Mesenchymal stem cell (in vitro differentiated cells and primary cell): Measurements from ENCODE around the gene UQCC5.

Experiments
- DNase-seq: peaks from one replicate; pipeline ENCODE4 v3.0.0-alpha.2; 2013
- H2AFZ ChIP-seq: one replicate; pipeline ENCODE4 v1.6.1; 2013; ENCODE audit warnings: low read depth, mild to moderate bottlenecking, control low read depth, inconsistent platforms, low read length, moderate library complexity
- H2AK5ac ChIP-seq: 2 replicates; pipeline ENCODE4 v1.6.1; 2013; ENCODE audit warnings: low read length, moderate library complexity, mild to moderate bottlenecking, inconsistent platforms; ENCODE audit not compliant: severe bottlenecking
- H2BK120ac ChIP-seq: one replicate; pipeline ENCODE4 v1.6.1; 2013; ENCODE audit warnings: low read depth, mild to moderate bottlenecking, inconsistent platforms, low read length, moderate library complexity
- H2BK12ac ChIP-seq, 2 experiments: one replicate each; pipeline ENCODE4 v1.6.1; 2013; ENCODE audit warnings: inconsistent platforms in 2 of 2, low read length in 2 of 2, mild to moderate bottlenecking in 2 of 2, moderate library complexity in 2 of 2, control low read depth in 1 of 2
- H2BK15ac ChIP-seq: one replicate; pipeline ENCODE4 v1.6.1; 2013; ENCODE audit warnings: mild to moderate bottlenecking, low read depth, inconsistent platforms; ENCODE audit not compliant: poor library complexity, severe bottlenecking
- H2BK5ac ChIP-seq: 2 replicates; pipeline ENCODE4 v1.6.1; 2013; ENCODE audit warnings: low read depth, mild to moderate bottlenecking, low read length, control low read depth, inconsistent platforms; ENCODE audit not compliant: poor library complexity, severe bottlenecking
- H3K14ac ChIP-seq, 2 experiments: one replicate each; pipeline ENCODE4 v1.6.1; 2013; ENCODE audit warnings: inconsistent platforms in 2 of 2, low read length in 2 of 2, control low read depth in 1 of 2, mild to moderate bottlenecking in 1 of 2, moderate library complexity in 1 of 2
- H3K18ac ChIP-seq, 2 experiments: one replicate each; pipeline ENCODE4 v1.6.1; 2013; ENCODE audit warnings: inconsistent platforms in 2 of 2, low read length in 2 of 2, control low read depth in 1 of 2, low read depth in 1 of 2, mild to moderate bottlenecking in 1 of 2
- H3K23ac ChIP-seq, 2 experiments: one replicate each; pipeline ENCODE4 v1.6.1; 2013; ENCODE audit warnings: inconsistent platforms in 2 of 2, low read length in 2 of 2, mild to moderate bottlenecking in 2 of 2, moderate library complexity in 2 of 2, control low read depth in 1 of 2
- H3K27ac ChIP-seq: 2 replicates; pipeline ENCODE4 v1.5.1; 2013; ENCODE audit warnings: mild to moderate bottlenecking, moderate library complexity, low read length, control low read depth, inconsistent platforms; ENCODE audit not compliant: poor library complexity, severe bottlenecking
- H3K27me3 ChIP-seq, 2 experiments: 2 replicates each; pipeline versions ENCODE4 v1.6.1 to v1.7.0; 2013; ENCODE audit warnings: low read length in 2 of 2, mild to moderate bottlenecking in 2 of 2, moderate library complexity in 2 of 2, control low read depth in 1 of 2, inconsistent platforms in 1 of 2; ENCODE audit not compliant: control insufficient read depth in 1 of 2, insufficient read depth in 1 of 2
- H3K36me3 ChIP-seq, 2 experiments: 2 replicates each; pipeline versions ENCODE4 v1.6.1 to v1.7.0; 2013; ENCODE audit warnings: low read length in 2 of 2, control low read depth in 1 of 2, inconsistent platforms in 1 of 2, low read depth in 1 of 2, mild to moderate bottlenecking in 1 of 2; ENCODE audit not compliant: insufficient read depth in 2 of 2, control insufficient read depth in 1 of 2
- H3K4ac ChIP-seq, 2 experiments: one replicate each; pipeline ENCODE4 v1.6.1; 2013; ENCODE audit warnings: inconsistent platforms in 2 of 2, low read length in 2 of 2, mild to moderate bottlenecking in 2 of 2, moderate library complexity in 2 of 2, control low read depth in 1 of 2, low read depth in 1 of 2
- H3K4me1 ChIP-seq: 2 replicates; pipeline ENCODE4 v1.6.1; 2013; ENCODE audit warnings: low read depth, low read length, control low read depth; ENCODE audit not compliant: control insufficient read depth, insufficient read depth
- H3K4me2 ChIP-seq: 2 replicates; pipeline ENCODE4 v1.6.1; 2013; ENCODE audit warnings: low read length, mild to moderate bottlenecking, inconsistent platforms; ENCODE audit not compliant: poor library complexity, severe bottlenecking
- H3K4me3 ChIP-seq, 2 experiments: 2 replicates each; pipeline versions ENCODE4 v1.5.1 to v1.7.0; 2013; ENCODE audit warnings: low read length in 2 of 2, mild to moderate bottlenecking in 2 of 2, control low read depth in 1 of 2, low read depth in 1 of 2; ENCODE audit not compliant: insufficient read depth in 1 of 2
- H3K79me1 ChIP-seq: replicated peaks from 2 replicates; pipeline ENCODE4 v1.6.1; 2013; ENCODE audit warnings: mild to moderate bottlenecking, control low read depth, low read length, inconsistent platforms; ENCODE audit not compliant: poor library complexity, severe bottlenecking
- H3K9ac ChIP-seq: 2 replicates; pipeline ENCODE4 v1.7.0; 2013; ENCODE audit warnings: mild to moderate bottlenecking, low read length, moderate library complexity
- H3K9me3 ChIP-seq: 2 replicates; pipeline ENCODE4 v1.7.0; 2013; ENCODE audit warnings: mild to moderate bottlenecking, low read length; ENCODE audit not compliant: control insufficient read depth
- H4K8ac ChIP-seq: one replicate; pipeline ENCODE4 v1.6.1; 2013; ENCODE audit warnings: inconsistent platforms, mild to moderate bottlenecking, low read length, moderate library complexity
- H4K91ac ChIP-seq: one replicate; pipeline ENCODE4 v1.6.1; 2013; ENCODE audit warnings: mild to moderate bottlenecking, low read length, inconsistent platforms
- WGBS: methylation state at CpG from one replicate; pipeline ENCODE4 v1.1.7; 2013; ENCODE audit warnings: mixed read lengths; 5-methylcytosine and 5-hydroxymethylcytosine counted together

Gene UQCC5

GRCh38 chr3:52534281-52535183 is 1.9 kb upstream of the UQCC5 start:
- WGBS = 71% methylated on average over 57 of the region's 57 CpGs
- no peaks in the 10 kb centered on the region for H3K9me3 ChIP-seq
- H3K36me3 ChIP-seq = peaks cover 7 to 26% of the 10 kb centered on the region in 2 experiments
- no peaks in the 10 kb centered on the region for H3K27me3 ChIP-seq
- peaks cover 46% of the 10 kb centered on the region for H3K4me1 ChIP-seq
- peak overlapping the region; percentile 82 for H4K8ac ChIP-seq
- H2BK120ac ChIP-seq = peak overlapping the region; percentile 56
- peak overlapping the region in 1 of 2 experiments; percentile 47 for H3K23ac ChIP-seq
- no peak overlapping the region for H2BK5ac ChIP-seq
- peak overlapping the region; percentile 8 for H2AK5ac ChIP-seq
- H3K4me2 ChIP-seq = peak overlapping the region; percentile 67
- peak overlapping the region; percentile 91 for H4K91ac ChIP-seq
- peak overlapping the region; percentile 3 for H2AFZ ChIP-seq
- H2BK12ac ChIP-seq = peak overlapping the region in 1 of 2 experiments; percentile 59
- H3K9ac ChIP-seq = peak overlapping the region; percentile 80
- H2BK15ac ChIP-seq = peak overlapping the region; percentile 60
- peak overlapping the region; percentile 42 to 66 for H3K4ac ChIP-seq
- H3K79me1 ChIP-seq = peaks cover 8% of the 10 kb centered on the region
- no peak for DNase-seq
- peak overlapping the region; percentile 48 to 75 for H3K18ac ChIP-seq
- no peak overlapping the region for H3K14ac ChIP-seq
- H3K4me3 ChIP-seq = peak overlapping the region; percentile 64 to 85
- no peak overlapping the region for H3K27ac ChIP-seq

DNA sequence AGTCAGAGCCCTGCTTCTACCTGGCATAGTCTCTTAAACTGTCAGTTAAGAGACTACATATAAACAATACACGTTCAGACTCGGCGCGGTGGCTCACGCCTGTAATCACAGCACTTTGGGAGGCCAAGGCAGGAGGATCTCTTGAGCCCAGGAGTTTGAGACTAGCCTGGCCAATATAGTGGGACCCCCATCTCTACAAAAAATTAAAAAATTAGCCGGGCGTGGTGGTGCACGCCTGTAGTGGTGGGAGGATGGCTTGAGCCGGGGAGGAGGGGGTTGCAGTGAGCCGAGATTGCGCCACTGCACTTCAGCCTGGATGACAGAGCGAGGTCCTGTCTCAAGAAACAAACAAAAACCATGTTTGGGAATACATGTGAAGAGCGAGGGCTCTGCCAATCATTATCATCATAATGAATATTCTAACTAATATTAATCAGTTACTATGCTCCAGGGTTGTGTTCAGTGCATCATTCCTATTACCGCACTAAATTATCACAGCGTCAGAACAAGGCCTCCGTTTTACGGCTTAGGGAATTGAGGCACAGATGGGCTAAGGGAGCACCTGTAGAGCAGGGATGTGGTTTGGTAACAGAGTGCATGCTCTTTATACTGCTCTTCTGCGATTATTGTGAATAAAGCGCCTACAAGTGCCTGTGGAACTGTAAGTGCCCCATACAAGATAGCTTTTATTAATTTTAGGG is 844 bp upstream of the UQCC5 start:
- H3K18ac ChIP-seq = no peak overlapping the region
- H2AFZ ChIP-seq = no peak overlapping the region
- no peak overlapping the region for H2BK5ac ChIP-seq
- no peak overlapping the region for H4K8ac ChIP-seq
- H3K27me3 ChIP-seq = no peaks in the 10 kb centered on the region
- WGBS = 94% methylated on average over 17 of the region's 19 CpGs
- H3K27ac ChIP-seq = no peak overlapping the region
- H2BK15ac ChIP-seq = no peak overlapping the region
- H2BK120ac ChIP-seq = no peak overlapping the region
- peaks cover 6% of the 10 kb centered on the region for H3K79me1 ChIP-seq
- H3K4me3 ChIP-seq = peak overlapping the region in 1 of 2 experiments; percentile 85
- peaks cover 43% of the 10 kb centered on the region for H3K4me1 ChIP-seq
- no peak for DNase-seq
- H4K91ac ChIP-seq = no peak overlapping the region
- H2AK5ac ChIP-seq = no peak overlapping the region
- peak overlapping the region in 1 of 2 experiments; percentile 63 for H3K4ac ChIP-seq
- no peaks in the 10 kb centered on the region for H3K9me3 ChIP-seq
- H3K36me3 ChIP-seq = peaks cover 16 to 18% of the 10 kb centered on the region in 2 experiments
- H3K9ac ChIP-seq = peak overlapping the region; percentile 80
- H3K23ac ChIP-seq = no peak overlapping the region
- peak overlapping the region in 1 of 2 experiments; percentile 68 for H2BK12ac ChIP-seq
- H3K4me2 ChIP-seq = no peak overlapping the region
- no peak overlapping the region for H3K14ac ChIP-seq

DNA sequence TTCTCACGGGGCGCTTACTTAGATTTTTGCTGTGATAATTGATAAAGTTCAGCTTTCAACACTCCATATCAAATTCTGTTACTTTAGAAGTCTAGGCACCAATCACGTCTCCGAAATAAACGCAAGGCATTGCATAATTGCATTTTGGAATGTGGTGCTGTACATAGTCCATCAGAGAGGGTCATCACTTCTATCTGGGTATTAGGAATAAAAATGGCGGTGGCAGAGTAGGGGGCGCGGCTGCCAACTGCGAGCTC is 365 bp upstream of the UQCC5 start:
- no peak overlapping the region for H2AFZ ChIP-seq
- 28% methylated on average over 7 of the region's 9 CpGs for WGBS
- H3K23ac ChIP-seq = no peak overlapping the region
- peaks cover 38% of the 10 kb centered on the region for H3K4me1 ChIP-seq
- H2BK15ac ChIP-seq = no peak overlapping the region
- H2BK120ac ChIP-seq = no peak overlapping the region
- H3K14ac ChIP-seq = no peak overlapping the region
- no peak for DNase-seq
- no peak overlapping the region for H4K8ac ChIP-seq
- H3K9me3 ChIP-seq = no peaks in the 10 kb centered on the region
- peak overlapping the region; percentile 59 for H3K4me2 ChIP-seq
- H3K9ac ChIP-seq = peak overlapping the region; percentile 55
- peaks cover 6% of the 10 kb centered on the region for H3K79me1 ChIP-seq
- H3K4ac ChIP-seq = peak overlapping the region in 1 of 2 experiments; percentile 63
- H3K27ac ChIP-seq = no peak overlapping the region
- no peak overlapping the region for H3K18ac ChIP-seq
- H3K36me3 ChIP-seq = peaks cover 15 to 20% of the 10 kb centered on the region in 2 experiments
- H2AK5ac ChIP-seq = no peak overlapping the region
- no peak overlapping the region for H4K91ac ChIP-seq
- H3K4me3 ChIP-seq = peak overlapping the region in 1 of 2 experiments; percentile 67
- no peak overlapping the region for H2BK12ac ChIP-seq
- H3K27me3 ChIP-seq = no peaks in the 10 kb centered on the region
- H2BK5ac ChIP-seq = no peak overlapping the region

- Histone ChIP-seq H2BK12ac (peak overlapping the region in 1 of 2 experiments; percentile 70), H3K36me3 (peaks cover 14 to 29% of the 10 kb centered on the region in 2 experiments), H2BK120ac (no peak overlapping the region), H3K4ac (peak overlapping the region in 1 of 2 experiments; percentile 32), H3K27me3 (no peaks in the 10 kb centered on the region), H2AFZ (peak overlapping the region; percentile 33), H3K14ac (peak overlapping the region in 1 of 2 experiments; percentile 22), H2AK5ac (peak overlapping the region; percentile 27), H2BK15ac (no peak overlapping the region), H3K27ac (peak overlapping the region; percentile 94), H3K79me1 (peaks cover 9% of the 10 kb centered on the region), H3K9me3 (no peaks in the 10 kb centered on the region), H4K8ac (no peak overlapping the region), H3K9ac (peak overlapping the region; percentile 98), H4K91ac (peak overlapping the region; percentile 70), H3K18ac (peak overlapping the region in 1 of 2 experiments; percentile 76), H3K4me1 (peaks cover 26% of the 10 kb centered on the region), H3K4me2 (peak overlapping the region; percentile 87), H2BK5ac (no peak overlapping the region), H3K23ac (peak overlapping the region in 1 of 2 experiments; percentile 74), H3K4me3 (peak overlapping the region; percentile 82 to 98)
- DNase-seq = no peak
- WGBS = 15% methylated on average over 6 of the region's 6 CpGs
Observed at GRCh38 chr3:52537165-52537620, 788 bp downstream of the UQCC5 start.
